Renal cortical epithelial cell (primary cell): ENCODE results near the gene SPTAN1. TPM values are rescaled to one million over a fixed set of nuclear protein-coding genes. Genes with fewer than 3 reads are reported as not detected.

Experiments
- DNase-seq: peaks from one replicate; pipeline ENCODE4 v3.0.0-alpha.2; 2011; ENCODE audit warnings: low read depth
- total RNA-seq: library from RNA; depleted of rRNA; stranded (reverse); fragments of >200 nt; gene quantifications from 2 replicates; pipeline ENCODE4 v1.2.3, GENCODE V29; 2014

Gene SPTAN1
- total RNA-seq, 1 donor from 2014 or later = 420 TPM

GRCh38 chr9:128600099-128600498, 47.7 kb downstream of the SPTAN1 start:
- no peak for DNase-seq

GRCh38 chr9:128603697-128604096, 51.3 kb downstream of the SPTAN1 start:
- no peak for DNase-seq

GRCh38 chr9:128607642-128608350, 55.4 kb downstream of the SPTAN1 start:
- DNase-seq = no peak

- no peak for DNase-seq
Observed at GRCh38 chr9:128610897-128611296, 58.5 kb downstream of the SPTAN1 start.

GRCh38 chr9:128611600-128612394, 59.4 kb downstream of the SPTAN1 start:
- DNase-seq = no peak

GRCh38 chr9:128614728-128615127, 62.3 kb downstream of the SPTAN1 start:
- DNase-seq = no peak

GRCh38 chr9:128615571-128615970, 63.2 kb downstream of the SPTAN1 start:
- no peak for DNase-seq

- no peak for DNase-seq
Observed at GRCh38 chr9:128617943-128618342, 65.6 kb downstream of the SPTAN1 start.

- no peak for DNase-seq
Observed at GRCh38 chr9:128619127-128619526, 66.7 kb downstream of the SPTAN1 start.

- no peak for DNase-seq
Observed at GRCh38 chr9:128619779-128620178, 67.4 kb downstream of the SPTAN1 start.

- DNase-seq = no peak
Observed at GRCh38 chr9:128621730-128622455, 69.5 kb downstream of the SPTAN1 start.

- DNase-seq = no peak
Observed at GRCh38 chr9:128624566-128624965, 72.2 kb downstream of the SPTAN1 start.

GRCh38 chr9:128625391-128626146, 73.2 kb downstream of the SPTAN1 start:
- DNase-seq = no peak

GRCh38 chr9:128626181-128626580, 73.8 kb downstream of the SPTAN1 start:
- DNase-seq = no peak

GRCh38 chr9:128627127-128627715, 74.8 kb downstream of the SPTAN1 start:
- DNase-seq = no peak

- no peak for DNase-seq
Observed at GRCh38 chr9:128627906-128628305, 75.5 kb downstream of the SPTAN1 start.

GRCh38 chr9:128628471-128629048, 76.2 kb downstream of the SPTAN1 start:
- DNase-seq = no peak

- DNase-seq = no peak
Observed at GRCh38 chr9:128629136-128629535, 76.7 kb downstream of the SPTAN1 start.

GRCh38 chr9:128629852-128630545, 77.6 kb downstream of the SPTAN1 start:
- no peak for DNase-seq

GRCh38 chr9:128631636-128632035, 79.2 kb downstream of the SPTAN1 start:
- no peak for DNase-seq
